NCI-H1930 (cell line): ENCODE data around the gene DGKG.
A peak's percentile ranks its signal among the peaks of the same experiment; 100 is the strongest.

Source experiments
- DNase-seq, 2 experiments: peaks; one replicate each; lab custom pipeline; 2025; lab: John Stamatoyannopoulos, UW

DGKG gene

GRCh38 chr3:186367631-186368030 is 5.6 kb upstream of the DGKG start:
- no peak for DNase-seq

- DNase-seq, result no peak
Observed at GRCh38 chr3:186366206-186366605, 4.2 kb upstream of the DGKG start.

GRCh38 chr3:186365202-186365974 is 3.4 kb upstream of the DGKG start:
- no peak for DNase-seq

GRCh38 chr3:186362988-186363387 is 954 bp upstream of the DGKG start:
- DNase-seq, result no peak

GRCh38 chr3:186362537-186362842 is 456 bp upstream of the DGKG start:
- no peak for DNase-seq

GRCh38 chr3:186361246-186361761 is 730 bp downstream of the DGKG start:
- DNase-seq, result no peak

GRCh38 chr3:186360779-186361178 is 1.3 kb downstream of the DGKG start:
- peak in 1 of 2 experiments; percentile 7 for DNase-seq

- no peak for DNase-seq
Observed at GRCh38 chr3:186359078-186359477, 3.0 kb downstream of the DGKG start.

- no peak for DNase-seq
Observed at GRCh38 chr3:186356152-186356551, 5.9 kb downstream of the DGKG start.

GRCh38 chr3:186354100-186354499 is 7.9 kb downstream of the DGKG start:
- no peak for DNase-seq

- DNase-seq, result no peak
Observed at GRCh38 chr3:186352369-186352768, 9.7 kb downstream of the DGKG start.

GRCh38 chr3:186342197-186342596 is 19.8 kb downstream of the DGKG start:
- no peak for DNase-seq

- no peak for DNase-seq
Observed at GRCh38 chr3:186340204-186340603, 21.8 kb downstream of the DGKG start.

- DNase-seq, result no peak
Observed at GRCh38 chr3:186339180-186339918, 22.7 kb downstream of the DGKG start.

- no peak for DNase-seq
Observed at GRCh38 chr3:186333256-186333655, 28.8 kb downstream of the DGKG start.

GRCh38 chr3:186330772-186331460 is 31.1 kb downstream of the DGKG start:
- no peak for DNase-seq

- no peak for DNase-seq
Observed at GRCh38 chr3:186329589-186329988, 32.4 kb downstream of the DGKG start.

GRCh38 chr3:186327912-186328487 is 34.0 kb downstream of the DGKG start:
- no peak for DNase-seq

- DNase-seq, result no peak
Observed at GRCh38 chr3:186322761-186323160, 39.3 kb downstream of the DGKG start.

- DNase-seq, result no peak
Observed at GRCh38 chr3:186321746-186322145, 40.3 kb downstream of the DGKG start.

GRCh38 chr3:186320862-186321568 is 41.0 kb downstream of the DGKG start:
- DNase-seq, result no peak

- no peak for DNase-seq
Observed at GRCh38 chr3:186319945-186320344, 42.1 kb downstream of the DGKG start.
